Effector CD4-positive, alpha-beta T cell (primary cell): ENCODE data around the gene PPP2R2B.

Experiments
- DNase-seq: peaks from one replicate; pipeline ENCODE4 v3.0.0-alpha.2; 2020

PPP2R2B gene

GRCh38 chr5:146695646-146696045 lies 182.9 kb downstream of the PPP2R2B start:
- DNase-seq, result no peak

GRCh38 chr5:146690880-146691355 lies 187.6 kb downstream of the PPP2R2B start:
- no peak for DNase-seq

GRCh38 chr5:146687630-146688029 lies 190.9 kb downstream of the PPP2R2B start:
- DNase-seq, result no peak

- no peak for DNase-seq
Observed at GRCh38 chr5:146683861-146684260, 194.7 kb downstream of the PPP2R2B start.

GRCh38 chr5:146682899-146683532 lies 195.5 kb downstream of the PPP2R2B start:
- no peak for DNase-seq

DNA sequence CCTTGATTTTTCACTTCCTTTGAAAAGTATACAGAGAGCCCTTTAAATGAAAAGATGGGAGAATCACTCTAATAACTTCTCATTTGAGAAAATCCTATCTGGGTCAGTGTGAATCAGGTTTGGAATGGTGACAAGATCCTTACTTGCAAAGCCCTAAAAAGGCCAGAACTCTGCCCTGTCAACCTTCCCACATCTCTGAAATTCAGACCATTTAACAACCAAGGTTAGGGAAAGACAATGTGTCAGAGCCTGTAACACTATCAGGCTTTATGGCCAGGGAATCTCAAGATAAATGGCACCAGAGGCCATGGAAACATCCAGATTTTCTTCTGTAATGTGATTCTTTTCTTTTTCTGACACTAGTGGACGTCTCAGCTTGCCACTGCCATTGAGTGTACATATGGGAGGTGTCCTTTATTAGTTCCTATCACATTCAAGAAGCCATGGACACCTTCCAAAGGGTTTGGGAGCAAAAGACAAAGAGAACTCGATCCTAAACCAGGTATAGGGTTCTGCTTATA lies 196.9 kb downstream of the PPP2R2B start:
- no peak for DNase-seq

- DNase-seq, result no peak
Observed at GRCh38 chr5:146680846-146681584, 197.5 kb downstream of the PPP2R2B start.

DNA sequence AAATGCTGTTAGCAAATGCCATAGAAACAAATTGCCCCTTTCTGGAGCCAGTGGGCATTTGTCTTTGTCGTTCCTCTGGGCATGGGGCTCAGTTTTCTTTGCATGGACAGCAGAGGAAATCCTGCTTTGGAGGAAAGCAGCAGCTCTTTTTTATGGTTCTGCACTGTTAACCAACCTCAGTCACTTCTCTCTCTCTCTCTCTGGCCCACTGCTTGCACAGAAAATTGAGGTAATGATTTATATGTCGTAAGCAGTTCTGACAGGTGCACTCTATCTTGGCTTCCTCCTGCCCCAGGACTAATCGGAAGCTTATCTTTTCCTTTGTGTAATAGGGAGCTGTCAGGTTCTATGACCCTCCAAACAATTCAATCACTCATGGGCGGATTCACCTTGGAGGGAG lies 202.9 kb downstream of the PPP2R2B start:
- no peak for DNase-seq

GRCh38 chr5:146672866-146673265 lies 205.7 kb downstream of the PPP2R2B start:
- no peak for DNase-seq

DNA sequence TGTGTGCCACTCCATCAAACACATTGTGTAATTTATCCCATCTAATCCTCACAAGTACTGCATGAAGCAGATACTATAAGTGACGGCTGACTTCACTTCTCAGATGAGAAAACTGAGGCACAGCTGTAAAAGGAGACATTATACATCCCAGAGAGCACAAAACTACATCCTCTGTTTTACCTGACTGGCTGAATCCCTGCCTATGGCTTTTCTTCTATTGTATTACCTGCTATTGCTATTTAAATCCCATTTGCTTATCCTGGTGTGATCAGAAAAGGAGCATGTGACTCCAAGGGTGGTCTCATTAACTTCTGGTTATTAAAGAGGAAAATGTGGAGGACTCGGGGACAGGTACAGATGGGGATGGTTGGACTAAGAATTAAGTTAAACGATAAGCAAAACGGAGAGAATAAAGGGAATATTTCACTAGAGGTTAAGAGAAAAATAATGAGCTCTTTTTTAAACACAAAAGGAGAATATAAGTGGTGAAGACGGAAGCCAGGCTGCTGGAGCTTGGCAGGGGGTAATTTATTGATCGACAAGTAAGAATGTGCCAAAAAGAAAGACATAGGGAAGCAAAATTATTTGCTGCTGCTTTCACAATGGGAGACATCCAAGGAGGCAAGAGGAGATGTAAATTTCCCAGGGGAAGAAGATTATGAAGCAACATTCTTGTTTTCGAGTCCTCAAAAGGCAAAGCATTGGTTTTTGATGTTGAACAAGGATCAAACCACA lies 206.8 kb downstream of the PPP2R2B start:
- no peak for DNase-seq

DNA sequence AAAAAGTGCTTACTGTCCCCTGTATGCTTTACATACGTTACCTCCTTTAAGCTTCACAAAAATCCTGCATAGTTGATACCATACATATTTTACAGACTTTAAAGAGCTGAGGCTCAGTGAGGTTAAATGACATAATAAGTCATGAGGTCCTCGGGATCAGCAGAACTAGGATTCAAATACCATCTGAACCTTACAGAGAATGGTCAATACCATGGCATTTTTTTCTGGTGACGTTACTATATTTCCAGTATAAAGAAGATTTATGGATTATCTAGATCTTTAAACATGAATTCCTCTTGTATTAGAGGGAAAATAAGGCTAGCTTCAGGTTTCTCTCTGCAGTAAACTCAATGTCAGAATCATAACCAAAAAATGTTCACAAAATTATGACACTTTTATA lies 208.9 kb downstream of the PPP2R2B start:
- DNase-seq, result no peak

DNA sequence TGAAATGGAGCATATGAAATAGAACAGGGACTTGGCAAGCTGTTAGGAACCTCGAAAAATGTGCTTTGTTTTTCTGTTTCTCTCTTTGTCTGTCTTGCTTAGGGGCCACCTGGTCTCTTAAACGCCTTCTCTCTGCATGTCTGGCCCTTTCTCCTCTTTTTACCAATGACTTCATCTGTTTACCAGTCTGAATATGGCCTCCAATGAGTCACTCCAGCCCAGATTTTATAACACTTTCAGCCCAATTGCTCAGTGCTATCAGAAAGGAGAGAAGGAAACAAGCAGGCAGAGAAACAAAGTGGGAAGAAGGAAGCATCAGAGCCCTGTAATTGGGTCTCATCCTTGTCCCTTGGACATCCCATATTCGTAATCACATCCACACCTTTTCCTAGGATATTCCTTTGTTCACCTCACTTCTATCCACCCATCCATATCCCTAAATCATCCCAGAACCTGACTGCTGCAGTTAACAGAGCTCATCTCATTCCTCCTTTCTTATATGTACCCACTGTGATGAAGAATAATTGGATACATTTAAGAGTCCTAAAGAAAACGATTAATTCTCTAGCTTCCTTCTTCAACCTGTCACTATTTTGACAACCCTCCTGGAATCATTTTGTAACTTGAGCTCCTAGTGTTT lies 210.8 kb downstream of the PPP2R2B start:
- no peak for DNase-seq

DNA sequence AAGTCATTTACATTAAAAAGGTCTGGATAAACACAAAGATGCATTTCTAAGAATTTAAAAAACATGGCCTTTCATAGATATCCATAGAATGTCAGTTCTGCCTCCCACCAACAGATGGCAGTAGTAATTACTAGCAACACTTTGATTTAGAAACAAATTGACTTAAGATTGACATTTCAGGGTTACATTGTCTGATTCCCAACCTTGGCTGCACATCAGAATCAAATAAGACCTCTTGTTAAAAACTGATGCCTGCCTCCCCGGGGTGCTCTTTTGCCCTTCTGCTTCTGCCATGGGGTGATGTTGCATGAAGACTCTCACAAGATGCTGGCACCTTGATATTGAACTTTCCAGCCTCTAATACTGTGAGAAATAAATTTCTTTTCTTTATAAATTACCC lies 216.3 kb downstream of the PPP2R2B start:
- DNase-seq, result no peak

- DNase-seq, result no peak
Observed at GRCh38 chr5:146660376-146660960, 218.1 kb downstream of the PPP2R2B start.

DNA sequence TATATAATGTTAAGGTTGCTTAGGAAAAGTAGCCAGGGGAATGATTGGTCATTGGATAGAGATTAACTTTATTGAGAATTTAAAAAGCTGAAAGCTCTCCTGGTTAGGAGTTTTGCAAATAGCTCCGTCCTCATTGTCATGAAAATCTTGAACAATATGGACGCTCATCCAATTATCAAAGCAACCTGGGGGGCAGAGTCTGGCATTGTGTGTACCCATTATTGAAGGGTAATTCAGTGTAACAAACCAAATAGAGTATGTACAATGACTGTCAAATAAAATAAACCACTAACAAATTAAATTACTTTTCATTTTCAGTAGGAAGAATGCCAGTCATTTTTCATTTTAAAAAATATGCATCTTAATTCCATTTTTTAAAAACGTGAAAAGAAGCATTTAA lies 218.6 kb downstream of the PPP2R2B start:
- DNase-seq, result no peak

DNA sequence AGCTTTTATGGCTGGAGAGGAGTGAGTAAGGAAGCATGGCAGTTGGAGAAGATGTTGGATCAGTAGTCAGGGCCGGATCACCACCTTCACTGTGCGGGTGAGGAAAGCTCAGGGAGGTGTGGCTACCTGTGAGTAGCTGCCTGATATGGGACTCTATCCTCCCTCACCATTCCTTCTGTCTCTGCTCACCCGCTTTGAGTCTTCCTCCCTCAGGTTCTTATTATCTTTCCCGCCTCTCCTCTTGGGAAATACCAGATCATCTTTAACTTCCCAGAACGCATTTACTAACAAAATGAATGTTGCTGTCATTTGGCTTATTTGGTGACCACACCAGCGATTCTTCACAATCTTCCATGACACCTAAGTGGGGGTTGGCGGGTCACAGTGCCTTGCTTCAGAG lies 221.9 kb downstream of the PPP2R2B start:
- DNase-seq, result no peak

GRCh38 chr5:146653560-146653959 lies 225.0 kb downstream of the PPP2R2B start:
- DNase-seq, result no peak

GRCh38 chr5:146652547-146652946 lies 226.0 kb downstream of the PPP2R2B start:
- DNase-seq, result no peak

DNA sequence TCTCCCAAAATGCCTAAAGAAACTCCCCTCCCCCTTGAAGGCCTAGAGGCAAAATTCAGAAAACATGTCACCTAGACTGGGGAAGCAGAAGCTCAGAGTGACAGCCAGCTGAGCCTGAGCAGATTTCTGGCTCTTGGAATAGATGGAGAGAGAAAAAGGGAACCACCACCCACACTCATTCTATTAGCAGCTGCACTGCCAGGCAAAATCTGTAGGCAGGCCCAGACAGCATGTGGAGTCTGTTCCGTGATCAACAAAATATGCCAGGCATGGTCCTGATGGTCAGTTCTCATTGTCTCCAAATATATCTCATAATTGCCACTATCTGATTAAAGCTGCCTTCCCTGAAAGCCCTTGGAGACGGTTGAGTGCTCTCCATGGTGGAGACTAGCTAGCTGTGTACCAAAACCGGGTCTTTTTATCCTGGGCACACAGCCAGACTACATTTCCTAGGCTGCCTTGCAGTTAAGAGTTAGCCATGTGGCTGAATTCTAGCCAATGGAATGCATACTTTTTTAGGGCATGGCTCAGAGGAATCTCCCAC lies 230.8 kb downstream of the PPP2R2B start:
- no peak for DNase-seq

GRCh38 chr5:146646441-146646840 lies 232.1 kb downstream of the PPP2R2B start:
- DNase-seq, result no peak

DNA sequence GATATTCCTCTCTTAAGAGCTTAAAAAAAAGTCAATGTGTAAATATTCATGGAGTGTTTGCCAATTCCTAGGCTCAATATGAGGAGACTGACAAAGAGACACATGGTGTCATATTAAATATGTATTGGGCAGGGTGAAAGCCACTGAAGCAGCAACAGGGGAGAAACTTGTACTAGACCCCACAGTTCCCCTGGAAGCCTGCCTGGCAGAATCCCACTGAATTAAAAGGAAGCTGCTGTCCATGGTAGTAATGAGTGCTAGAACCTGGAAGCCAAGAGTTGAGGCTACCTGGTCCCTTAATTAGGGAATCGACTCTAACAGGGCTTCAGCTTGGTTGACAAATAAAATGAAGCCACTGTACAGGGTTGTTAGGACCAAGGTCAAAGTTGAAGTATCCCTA lies 233.2 kb downstream of the PPP2R2B start:
- DNase-seq, result no peak

DNA sequence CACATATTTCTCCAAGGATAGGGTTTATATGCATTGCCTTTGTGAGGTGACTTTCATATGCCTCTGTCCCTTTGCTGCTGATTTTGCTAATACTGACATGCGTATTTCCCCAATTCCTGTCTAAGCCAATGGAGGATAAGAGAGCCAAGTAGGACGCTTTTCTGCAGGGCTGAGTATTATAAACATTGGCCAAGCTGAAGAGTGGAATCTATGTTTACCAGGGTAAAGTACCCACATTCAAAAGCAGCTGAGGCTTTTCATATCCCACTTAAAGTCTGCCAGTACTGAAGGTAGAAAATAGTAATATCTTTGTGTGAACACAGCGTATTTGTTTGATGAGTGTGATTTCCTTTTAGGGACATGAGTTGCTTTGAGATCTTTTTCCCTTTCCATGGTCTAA lies 233.7 kb downstream of the PPP2R2B start:
- no peak for DNase-seq
